ENCODE measurements around the gene TICAM2. TPM values are rescaled to one million over a fixed set of nuclear protein-coding genes. Genes with fewer than 3 reads are reported as not detected.
"Not testable (repeated sequence)": the region's sequence is repeated elsewhere in the genome, so short reads cannot be mapped to it uniquely, and the experiment has no call there.

TICAM2 gene, protein sequence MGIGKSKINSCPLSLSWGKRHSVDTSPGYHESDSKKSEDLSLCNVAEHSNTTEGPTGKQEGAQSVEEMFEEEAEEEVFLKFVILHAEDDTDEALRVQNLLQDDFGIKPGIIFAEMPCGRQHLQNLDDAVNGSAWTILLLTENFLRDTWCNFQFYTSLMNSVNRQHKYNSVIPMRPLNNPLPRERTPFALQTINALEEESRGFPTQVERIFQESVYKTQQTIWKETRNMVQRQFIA
- total RNA-seq = 1 to 10 TPM; 1.2 to 3.9 (median 1.7) TPM

DNA sequence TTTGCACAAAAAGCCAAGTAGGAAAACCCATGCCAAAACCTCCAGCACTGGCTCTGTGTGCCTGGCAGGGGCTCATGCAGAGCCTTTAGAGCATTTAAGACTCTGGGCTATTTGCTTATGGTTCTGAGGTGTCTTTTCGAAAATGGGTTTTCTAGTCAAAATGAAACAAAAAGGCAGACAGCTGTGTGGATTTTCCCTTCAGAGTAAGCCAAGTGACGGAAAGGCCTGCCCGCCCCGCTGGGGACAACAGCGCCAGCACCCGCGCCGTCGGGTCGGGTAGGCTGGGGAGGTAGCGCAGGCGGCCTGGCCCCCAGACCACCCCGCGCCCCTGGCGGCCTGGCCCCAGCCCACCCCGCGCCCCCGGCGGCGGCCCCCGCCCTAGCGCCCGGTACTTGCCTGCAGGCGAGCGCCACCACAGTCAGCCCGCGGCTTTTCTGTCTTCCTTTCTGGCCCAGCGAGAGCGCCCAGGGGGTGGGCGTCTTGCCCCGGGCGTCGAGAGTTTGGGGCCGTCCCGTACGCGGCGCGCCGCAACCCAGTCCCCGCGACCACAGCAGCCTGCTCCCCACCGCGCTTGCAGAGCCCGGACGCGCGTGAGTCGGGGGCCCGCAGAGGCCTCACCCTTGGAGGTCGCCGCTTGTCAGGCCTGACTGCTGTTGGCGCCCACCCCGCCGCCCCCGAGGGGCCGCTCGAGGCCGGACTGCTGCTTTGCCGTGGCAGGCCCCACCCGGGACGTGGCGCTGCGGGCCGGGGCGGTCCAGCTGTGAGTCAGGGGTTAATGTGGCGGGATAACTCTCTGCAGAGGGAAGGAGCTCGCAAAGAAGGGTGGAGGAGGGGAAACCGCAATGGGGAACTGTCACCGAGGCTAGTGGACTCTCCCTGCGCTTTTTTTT, at the start of gene TICAM2:
TICAM2 (minus strand) TSS at position 779 of the 890 bp plus-strand sequence. CDS start 21,223 bp downstream, outside the sequence.
- TF ChIP-seq, protein P1, sequence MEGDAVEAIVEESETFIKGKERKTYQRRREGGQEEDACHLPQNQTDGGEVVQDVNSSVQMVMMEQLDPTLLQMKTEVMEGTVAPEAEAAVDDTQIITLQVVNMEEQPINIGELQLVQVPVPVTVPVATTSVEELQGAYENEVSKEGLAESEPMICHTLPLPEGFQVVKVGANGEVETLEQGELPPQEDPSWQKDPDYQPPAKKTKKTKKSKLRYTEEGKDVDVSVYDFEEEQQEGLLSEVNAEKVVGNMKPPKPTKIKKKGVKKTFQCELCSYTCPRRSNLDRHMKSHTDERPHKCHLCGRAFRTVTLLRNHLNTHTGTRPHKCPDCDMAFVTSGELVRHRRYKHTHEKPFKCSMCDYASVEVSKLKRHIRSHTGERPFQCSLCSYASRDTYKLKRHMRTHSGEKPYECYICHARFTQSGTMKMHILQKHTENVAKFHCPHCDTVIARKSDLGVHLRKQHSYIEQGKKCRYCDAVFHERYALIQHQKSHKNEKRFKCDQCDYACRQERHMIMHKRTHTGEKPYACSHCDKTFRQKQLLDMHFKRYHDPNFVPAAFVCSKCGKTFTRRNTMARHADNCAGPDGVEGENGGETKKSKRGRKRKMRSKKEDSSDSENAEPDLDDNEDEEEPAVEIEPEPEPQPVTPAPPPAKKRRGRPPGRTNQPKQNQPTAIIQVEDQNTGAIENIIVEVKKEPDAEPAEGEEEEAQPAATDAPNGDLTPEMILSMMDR (IDR thresholded peaks at IDR 0.05) = no peak
- DNase-seq (ENCODE audit: low spot score) = peak; percentile 33
- peak; percentile 84 for ATAC-seq (ENCODE audit: low FRiP score)

DNA sequence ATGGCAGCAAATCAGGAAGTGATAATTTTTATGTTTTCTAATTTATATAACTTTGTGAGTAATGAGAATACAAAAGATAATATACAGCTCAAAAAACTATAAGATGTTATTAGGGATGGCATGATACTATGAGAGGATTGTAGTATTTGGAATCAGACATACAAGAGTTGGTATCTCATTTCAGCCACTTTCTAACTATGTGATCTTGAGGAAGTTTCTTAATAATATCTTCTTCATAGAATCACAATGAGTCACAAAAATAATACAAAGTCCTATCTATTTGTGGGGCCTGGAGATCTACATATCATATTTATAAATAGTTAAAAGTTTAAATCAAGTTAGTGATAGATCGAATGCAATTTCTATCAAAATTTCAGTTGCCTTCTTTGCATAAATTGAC, 47.3 kb upstream of the TICAM2 start:
- DNase-seq (ENCODE audit: low spot score) (no peak), ATAC-seq (ENCODE audit: low FRiP score) (no peak)
- TF ChIP-seq, protein P1 (IDR thresholded peaks at IDR 0.05) = no peak

DNA sequence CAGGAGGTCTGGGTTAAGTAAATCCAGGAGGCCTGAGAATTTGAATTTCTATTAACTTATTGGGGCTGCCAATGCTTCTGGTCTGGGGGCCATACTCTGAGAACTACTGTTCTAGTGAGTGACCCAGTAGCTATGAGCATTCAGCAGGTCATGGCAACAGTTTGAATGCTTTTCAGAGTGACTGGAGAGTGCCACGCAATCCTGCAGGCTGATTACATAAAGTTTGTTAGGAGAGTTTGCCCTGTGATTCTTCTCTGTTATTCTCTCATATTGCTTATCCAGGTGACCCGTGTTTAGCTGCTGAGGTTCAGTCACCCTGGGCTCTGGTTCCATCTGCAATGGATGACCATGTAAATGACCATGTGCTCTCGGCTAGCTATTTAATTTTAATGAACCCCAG, 45.8 kb upstream of the TICAM2 start:
- no peak for DNase-seq (ENCODE audit: low spot score)
- TF ChIP-seq, protein P1 (IDR thresholded peaks at IDR 0.05) = no peak
- no peak for ATAC-seq (ENCODE audit: low FRiP score)

DNA sequence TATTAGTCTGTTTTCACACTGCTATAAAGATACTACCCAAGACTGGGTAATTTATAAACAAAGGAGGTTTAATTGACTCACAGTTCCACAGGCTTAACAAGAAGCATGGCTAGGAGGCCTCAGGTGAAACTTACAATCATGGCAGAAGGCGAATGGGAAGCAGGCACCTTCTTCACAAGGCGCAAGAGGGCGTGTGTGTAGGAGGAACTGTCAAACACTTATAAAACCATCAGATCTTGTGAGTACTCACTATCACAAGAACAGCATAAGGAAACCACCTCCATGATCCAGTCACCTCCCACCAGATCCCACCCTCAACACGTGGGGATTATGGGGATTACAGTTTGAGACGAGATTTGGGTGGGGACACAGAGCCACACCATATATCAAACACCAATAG, 43.1 kb upstream of the TICAM2 start:
- DNase-seq (ENCODE audit: low spot score); ATAC-seq (ENCODE audit: low FRiP score): not testable (repeated sequence)

DNA sequence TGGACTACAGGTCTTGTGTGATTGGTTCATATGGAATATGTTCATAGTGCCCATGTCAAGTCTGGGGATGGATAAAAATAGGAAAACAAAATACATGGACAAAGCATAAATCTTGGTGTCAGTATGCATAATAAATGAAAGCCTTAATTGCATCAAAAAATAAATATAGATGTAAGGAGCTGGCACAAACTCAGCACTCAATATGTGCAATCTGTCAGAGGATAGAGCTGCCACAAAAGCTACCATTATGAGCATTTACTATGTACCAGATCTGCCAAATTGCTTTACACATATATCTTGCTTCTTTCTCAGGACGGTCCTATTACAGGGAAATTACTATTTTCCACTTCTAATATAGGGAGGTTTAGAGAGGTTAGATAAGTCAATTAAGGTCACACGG, 41.8 kb upstream of the TICAM2 start:
- ATAC-seq (ENCODE audit: low FRiP score) (no peak), DNase-seq (ENCODE audit: low spot score) (no peak)

DNA sequence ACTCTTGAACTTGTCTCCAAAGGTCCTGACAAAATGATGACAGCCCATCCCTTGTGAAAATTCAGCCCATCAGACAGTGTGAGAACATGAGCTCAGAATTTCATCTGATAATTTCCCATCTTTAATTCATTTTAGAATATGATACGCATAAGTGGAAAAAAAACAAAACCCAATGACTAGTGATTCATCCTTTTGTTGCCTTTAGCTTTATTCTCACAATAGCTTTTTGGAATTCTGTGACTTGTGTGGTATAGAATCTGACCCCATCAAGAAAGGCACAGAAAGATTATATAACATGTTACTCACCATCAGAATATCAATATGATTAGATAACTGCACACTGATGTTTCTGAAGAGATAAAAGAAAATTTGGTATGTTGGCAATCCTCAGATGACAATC, 39.7 kb upstream of the TICAM2 start:
- ATAC-seq (ENCODE audit: low FRiP score) (no peak), DNase-seq (ENCODE audit: low spot score) (no peak)
- TF ChIP-seq, protein P1 (IDR thresholded peaks at IDR 0.05) = no peak

More for the DNA sequence above, 41.8 kb upstream of the TICAM2 start:
- TF ChIP-seq, protein P1 (IDR thresholded peaks at IDR 0.05) = no peak

DNA sequence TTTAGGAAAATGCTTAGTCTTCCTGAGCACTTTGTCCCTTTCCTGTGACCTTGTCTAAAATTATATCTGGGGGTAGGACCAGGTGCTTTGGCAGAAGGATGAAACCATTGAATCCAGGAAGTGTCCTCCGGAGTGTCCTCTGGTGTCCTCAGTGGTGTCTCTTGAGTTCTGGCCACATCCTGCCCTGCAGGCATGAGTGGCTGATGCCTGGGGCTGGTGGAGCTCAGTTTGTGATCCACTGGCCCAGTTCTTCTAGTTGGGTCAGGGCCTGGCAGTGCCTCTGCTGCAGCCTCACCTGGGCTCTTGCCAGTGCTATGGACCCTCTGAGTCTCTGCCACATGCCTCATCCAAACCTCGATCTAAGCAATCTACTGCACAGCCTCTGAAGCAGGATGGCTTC, 38.0 kb upstream of the TICAM2 start:
- TF ChIP-seq, protein P1 (IDR thresholded peaks at IDR 0.05) = no peak

More for the DNA sequence above, 38.0 kb upstream of the TICAM2 start:
- DNase-seq (ENCODE audit: low spot score) (no peak), ATAC-seq (ENCODE audit: low FRiP score) (no peak)

Measured in omental fat pad (tissue), 4 donors.